Measurements from ENCODE around the gene USP34.

The USP34 gene

GRCh38 chr2:61184263-61184662 is 286.6 kb downstream of the USP34 start (continued):
- TF ChIP-seq ZNF623 (tag by site-specific recombination; IDR thresholded peaks at IDR 0.05) (no peak), ZNF157 (tag by site-specific recombination; IDR thresholded peaks at IDR 0.05) (no peak), ZNF248 (tag by site-specific recombination; IDR thresholded peaks at IDR 0.05) (no peak), ZSCAN23 (tag by site-specific recombination; IDR thresholded peaks at IDR 0.05) (no peak)

GRCh38 chr2:61183795-61184194 is 287.1 kb downstream of the USP34 start:
- ChIA-PET CTCF (interaction anchor here (0.5 kb wide), 1 partner anchor 79 kb away, joined by 3 read pairs; no protein-coding TSS in a partner anchor), POLR2A (interaction anchor here (1.0 kb wide), 1 partner anchor 117 kb away, joined by 3 read pairs; no protein-coding TSS in a partner anchor)
- no peak for TF ChIP-seq KLF10 (tag by site-specific recombination; IDR thresholded peaks at IDR 0.05)
- no peak for TF ChIP-seq ZNF76 (tag by site-specific recombination; IDR thresholded peaks at IDR 0.05; ENCODE audit: borderline replicate concordance, low read depth)
- TF ChIP-seq ZNF785 (tag by site-specific recombination; IDR thresholded peaks at IDR 0.05) = no peak
- TF ChIP-seq ZNF600 (tag by site-specific recombination; IDR thresholded peaks at IDR 0.05) = no peak
- no peak for TF ChIP-seq PBX3 (CRISPR knock-in tag; IDR thresholded peaks at IDR 0.05)
- no peak for TF ChIP-seq ATF2 (tag by site-specific recombination; IDR thresholded peaks at IDR 0.05; ENCODE audit: low read depth)
- no peak for TF ChIP-seq ZNF350 (tag by site-specific recombination; IDR thresholded peaks at IDR 0.05)
- TF ChIP-seq ZNF248 (tag by site-specific recombination; IDR thresholded peaks at IDR 0.05) = no peak
- no peak for TF ChIP-seq ZNF202 (tag by site-specific recombination; IDR thresholded peaks at IDR 0.05; ENCODE audit: borderline replicate concordance)
- no peak for TF ChIP-seq ZNF488 (tag by site-specific recombination; IDR thresholded peaks at IDR 0.05)
- TF ChIP-seq ZNF169 (tag by site-specific recombination; IDR thresholded peaks at IDR 0.05) = no peak
- no peak for TF ChIP-seq KLF17 (tag by site-specific recombination; IDR thresholded peaks at IDR 0.05)
- TF ChIP-seq ZNF274 (IDR thresholded peaks at IDR 0.05; ENCODE audit: low read length) = no peak
- no peak for TF ChIP-seq ZNF274 (tag by site-specific recombination; IDR thresholded peaks at IDR 0.05; ENCODE audit: borderline replicate concordance)
- no peak for TF ChIP-seq ZNF175 (tag by site-specific recombination; IDR thresholded peaks at IDR 0.05)
- no peak for TF ChIP-seq GLI4 (tag by site-specific recombination; IDR thresholded peaks at IDR 0.05)
- no peak for TF ChIP-seq ZNF548 (tag by site-specific recombination; IDR thresholded peaks at IDR 0.05)
- TF ChIP-seq CTCF (tag by site-specific recombination; IDR thresholded peaks at IDR 0.05) = no peak
- TF ChIP-seq ZNF629 (tag by site-specific recombination; IDR thresholded peaks at IDR 0.05) = no peak
- no peak overlapping the region for H3K4me3 ChIP-seq (ENCODE audit: low read depth, low read length)
- H3K36me3 ChIP-seq (ENCODE audit: control insufficient read depth in 2 of 2, insufficient read depth in 1 of 2, low read length in 2 of 2) = peaks cover 44 to 98% of the 10 kb centered on the region in 2 experiments
- no peaks in the 10 kb centered on the region for H3K4me1 ChIP-seq (ENCODE audit: control insufficient read depth, insufficient read depth, low read length)
- no peak overlapping the region for H3K27ac ChIP-seq (ENCODE audit: extremely low read depth, low read depth, low read length)
- no peaks in the 10 kb centered on the region for H3K9me3 ChIP-seq (ENCODE audit: control insufficient read depth, insufficient read depth, low read depth, low read length)
